IPS-11a (cell line): Measurements from ENCODE around the gene ST3GAL4.

ENCODE experiments used
- H3K4me3 ChIP-seq: one replicate; pipeline ENCODE4 v1.5.1; 2013; ENCODE audit warnings: low read depth, low read length, control low read depth

The ST3GAL4 gene

DNA sequence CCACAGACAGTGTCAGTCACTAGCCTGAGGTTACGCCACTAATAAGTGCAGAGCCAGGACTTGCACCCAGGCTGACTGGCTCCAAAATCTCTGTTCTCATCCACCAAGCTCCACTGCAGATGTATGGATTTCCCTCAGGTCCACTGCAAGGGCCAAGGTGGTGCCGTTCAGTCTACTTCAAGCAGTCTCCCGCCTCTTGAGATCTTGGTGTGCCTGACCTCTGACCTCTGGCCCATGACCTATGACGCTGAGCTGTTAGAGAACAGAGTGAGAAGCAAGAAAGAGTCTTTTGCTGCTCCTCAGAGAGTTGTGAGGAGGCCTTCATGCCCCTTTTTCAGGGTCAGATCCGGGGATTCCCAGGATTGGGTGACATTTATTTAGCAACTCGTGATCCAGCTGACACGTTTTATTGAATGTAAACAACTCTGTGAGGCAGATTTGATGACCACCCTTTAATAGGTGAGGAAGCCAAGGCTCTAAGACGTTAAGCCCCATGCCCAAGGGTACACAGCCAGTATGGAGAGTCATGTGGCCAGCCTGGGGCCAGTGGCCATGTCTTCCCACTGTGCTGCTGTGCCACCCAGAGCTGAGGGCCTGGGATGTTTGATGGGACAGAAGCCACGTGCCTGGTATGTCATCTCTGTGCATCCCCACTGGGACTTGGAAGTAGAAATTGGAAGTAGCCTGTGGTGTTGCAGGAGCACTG lies 26.4 kb upstream of the ST3GAL4 start:
- H3K4me3 ChIP-seq: no peak overlapping the region

DNA sequence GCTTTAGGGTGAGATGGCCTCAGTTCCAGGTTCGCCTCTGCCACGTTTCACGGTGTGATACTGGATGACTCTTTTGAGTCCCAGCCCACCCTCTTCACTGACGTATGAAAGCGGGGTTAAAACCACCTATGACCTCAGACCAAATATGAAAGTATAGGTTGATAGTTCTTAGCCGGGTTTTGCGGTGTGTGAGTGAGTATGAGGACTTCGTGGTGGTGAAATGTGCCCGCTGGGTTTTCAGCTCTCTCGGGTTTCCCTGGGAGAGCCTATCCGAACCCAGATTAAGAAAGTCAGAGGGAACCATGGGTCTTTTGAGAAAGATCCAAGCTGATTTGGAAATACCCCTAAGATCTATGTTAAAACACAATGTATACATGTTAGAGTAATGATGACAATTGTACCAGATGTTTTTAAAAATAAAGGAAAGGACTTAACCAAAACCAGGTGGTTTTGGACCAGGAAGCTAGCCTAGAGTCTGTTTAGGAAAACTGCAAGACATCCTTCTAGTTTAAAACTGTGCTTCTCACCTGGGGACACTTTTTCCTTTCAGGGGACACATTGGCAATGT lies 25.8 kb upstream of the ST3GAL4 start:
- H3K4me3 ChIP-seq: no peak overlapping the region

DNA sequence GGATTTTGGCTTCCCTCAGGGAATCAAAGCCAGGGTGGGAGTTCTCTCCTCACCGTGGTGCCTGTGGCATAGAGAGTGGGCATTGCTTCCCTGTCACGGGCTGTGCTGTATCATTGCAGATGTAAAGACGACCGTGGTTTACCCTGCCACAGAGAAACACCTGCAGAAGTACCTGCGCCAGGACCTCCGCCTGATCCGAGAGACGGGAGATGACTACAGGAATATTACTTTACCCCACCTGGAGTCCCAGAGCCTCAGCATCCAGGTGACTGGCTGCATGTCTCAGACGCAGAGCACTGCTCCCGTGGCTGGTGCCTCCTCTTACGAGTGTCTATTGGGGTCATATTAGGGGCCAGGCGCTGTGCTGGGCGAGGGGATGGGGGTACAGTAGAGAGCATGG lies 24.2 kb upstream of the ST3GAL4 start:
- H3K4me3 ChIP-seq: no peak overlapping the region

DNA sequence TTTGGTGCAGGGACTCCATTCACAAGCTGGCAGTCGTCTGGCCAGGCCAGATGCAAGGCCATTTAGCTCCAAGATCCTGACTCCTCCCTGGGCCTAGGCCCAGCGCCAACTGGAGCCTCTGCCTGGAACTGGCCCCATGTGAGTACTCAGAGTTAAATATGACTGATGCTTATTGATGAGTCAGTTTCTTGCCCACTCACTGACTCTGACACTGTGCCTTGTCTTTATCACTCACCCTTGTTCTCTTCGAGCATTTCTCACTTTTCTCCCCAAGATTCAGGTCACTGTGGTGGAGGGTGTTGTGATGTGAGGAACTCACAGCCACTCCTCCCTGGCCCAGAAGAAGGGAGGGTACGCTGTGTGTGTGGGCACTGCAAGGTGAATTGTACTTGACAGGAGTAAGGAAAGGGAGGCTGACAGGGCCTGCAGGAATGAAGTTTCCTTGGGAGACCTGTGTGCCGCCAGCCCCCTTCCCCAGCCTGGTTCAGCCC lies 23.2 kb upstream of the ST3GAL4 start:
- no peak overlapping the region for H3K4me3 ChIP-seq

DNA sequence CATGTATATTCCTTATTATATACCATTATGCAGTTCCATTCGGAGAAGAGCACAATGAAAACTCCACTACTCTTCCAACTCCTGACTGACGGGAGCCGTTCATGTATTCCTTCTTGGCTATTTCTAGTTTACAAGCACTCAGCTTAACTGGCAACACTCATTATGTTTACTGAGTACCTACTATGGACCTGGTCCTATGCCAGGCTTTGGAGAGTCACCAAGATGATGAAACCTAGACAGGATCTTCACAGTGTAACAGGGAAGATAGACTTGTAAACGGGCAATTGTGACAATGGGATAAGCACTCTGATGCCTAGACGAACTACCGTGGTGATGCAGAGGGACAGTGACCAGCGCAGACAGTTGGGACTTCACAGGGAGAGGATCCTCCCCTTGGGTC lies 22.3 kb upstream of the ST3GAL4 start:
- H3K4me3 ChIP-seq: no peak overlapping the region

DNA sequence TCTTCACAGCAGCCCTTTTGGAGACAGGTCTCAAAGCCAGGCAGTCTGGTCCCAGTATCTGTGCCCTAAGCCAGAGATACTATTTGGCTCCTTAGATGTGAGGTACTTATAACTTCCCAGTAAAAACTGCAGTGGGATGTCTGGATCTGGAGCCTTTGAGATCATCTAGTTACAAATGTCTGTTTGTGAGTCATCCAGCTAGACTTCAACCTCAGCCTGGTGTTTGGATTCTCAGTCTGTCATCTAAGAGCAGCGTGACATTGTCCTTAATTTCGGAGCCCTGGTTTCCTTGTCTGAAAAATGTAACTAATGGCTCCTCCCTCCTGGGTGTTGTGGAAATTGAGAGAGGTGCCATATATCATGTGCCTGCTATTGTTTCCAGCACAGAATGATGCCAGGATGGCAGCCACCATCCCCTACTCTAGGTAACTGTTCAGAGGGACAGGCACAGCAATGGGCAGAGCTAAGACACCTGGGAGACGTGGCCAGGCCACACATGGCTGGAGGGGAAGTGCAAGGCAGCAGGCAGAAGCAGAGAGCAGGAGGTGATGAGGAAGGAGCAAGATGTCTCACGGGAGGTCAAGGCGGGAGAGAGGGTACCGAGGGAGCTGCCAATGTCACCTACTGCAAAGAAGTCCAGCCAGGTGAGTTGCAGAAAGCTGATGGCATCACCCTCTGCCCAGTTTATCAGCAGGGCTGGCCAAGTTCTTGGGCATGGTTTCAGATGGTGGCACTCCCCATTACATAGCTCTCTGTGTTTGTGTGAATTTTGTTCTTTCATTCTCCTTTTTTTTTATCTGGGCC lies 20.6 kb upstream of the ST3GAL4 start:
- no peak overlapping the region for H3K4me3 ChIP-seq

DNA sequence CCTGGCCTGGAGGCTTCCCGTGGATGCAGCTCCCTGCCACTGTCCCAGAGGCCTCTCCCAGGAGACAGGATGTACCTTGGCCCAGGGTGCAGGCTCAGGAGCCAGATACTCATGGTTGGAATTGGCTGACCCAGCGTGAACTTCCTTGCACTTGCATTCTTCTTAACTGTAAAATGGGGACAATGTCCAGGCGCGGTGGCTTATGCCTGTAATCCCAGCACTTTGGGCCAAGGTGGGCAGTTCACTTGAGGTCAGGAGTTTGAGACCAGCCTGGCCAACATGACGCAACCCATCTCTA lies 20.1 kb upstream of the ST3GAL4 start:
- no peak overlapping the region for H3K4me3 ChIP-seq

DNA sequence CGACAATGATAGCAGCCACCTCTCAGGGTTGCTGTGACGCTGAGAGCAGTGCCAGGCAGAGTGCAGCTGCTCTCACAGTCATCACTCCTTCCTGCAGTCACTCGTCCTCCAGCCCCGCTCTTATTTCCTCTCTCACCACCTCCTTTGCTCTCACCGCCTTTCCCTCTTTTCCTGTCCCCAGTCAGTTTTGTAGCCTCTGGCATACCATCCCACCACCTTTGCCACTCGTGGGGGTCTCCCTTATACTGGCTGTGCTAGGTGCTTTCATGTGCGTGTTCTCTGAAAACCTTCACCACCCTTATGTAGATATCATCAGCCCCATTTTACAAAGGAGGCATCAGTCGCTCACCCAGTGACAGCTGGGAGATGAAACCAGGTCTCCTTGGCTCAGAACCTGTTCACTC lies 19.3 kb upstream of the ST3GAL4 start:
- no peak overlapping the region for H3K4me3 ChIP-seq

DNA sequence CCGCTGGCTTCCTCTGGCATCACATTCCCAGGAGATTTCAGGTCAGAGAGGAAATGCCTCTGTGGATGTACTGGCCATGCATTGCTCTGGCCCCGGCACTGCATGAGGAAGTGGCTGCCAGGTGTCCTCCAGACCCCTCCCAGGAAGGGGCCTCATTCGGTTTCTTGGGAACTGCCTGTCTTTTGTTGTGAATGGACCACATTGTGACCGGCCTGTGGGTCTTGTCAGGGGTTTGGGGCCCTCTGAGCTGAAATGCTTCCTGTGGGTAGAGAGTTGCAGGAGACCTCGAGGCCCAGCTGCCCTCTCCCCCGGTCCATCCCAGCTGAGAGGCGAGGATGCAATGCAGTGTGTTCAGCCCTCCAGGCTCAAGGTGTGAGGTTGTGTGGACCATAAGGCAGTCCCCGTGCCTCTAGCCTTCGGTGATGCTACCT lies 18.8 kb upstream of the ST3GAL4 start:
- no peak overlapping the region for H3K4me3 ChIP-seq

DNA sequence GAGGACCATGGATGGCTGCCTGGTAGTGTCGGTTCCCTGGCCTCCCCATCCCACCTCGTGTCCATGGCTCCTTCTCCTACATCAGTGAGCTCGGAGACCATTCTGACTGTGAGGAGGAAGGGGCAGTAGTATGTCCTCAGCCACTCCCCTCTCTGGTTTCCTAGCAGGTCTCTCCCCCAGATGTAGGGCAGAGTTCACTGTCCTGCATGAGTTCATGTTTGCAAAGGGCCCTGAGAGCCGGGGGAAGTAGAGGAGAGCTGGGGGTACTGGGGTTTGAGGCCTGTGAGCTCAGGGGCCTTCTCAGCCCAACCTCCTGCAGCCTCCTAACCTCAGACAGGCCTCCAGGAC lies 18.4 kb upstream of the ST3GAL4 start:
- no peak overlapping the region for H3K4me3 ChIP-seq

DNA sequence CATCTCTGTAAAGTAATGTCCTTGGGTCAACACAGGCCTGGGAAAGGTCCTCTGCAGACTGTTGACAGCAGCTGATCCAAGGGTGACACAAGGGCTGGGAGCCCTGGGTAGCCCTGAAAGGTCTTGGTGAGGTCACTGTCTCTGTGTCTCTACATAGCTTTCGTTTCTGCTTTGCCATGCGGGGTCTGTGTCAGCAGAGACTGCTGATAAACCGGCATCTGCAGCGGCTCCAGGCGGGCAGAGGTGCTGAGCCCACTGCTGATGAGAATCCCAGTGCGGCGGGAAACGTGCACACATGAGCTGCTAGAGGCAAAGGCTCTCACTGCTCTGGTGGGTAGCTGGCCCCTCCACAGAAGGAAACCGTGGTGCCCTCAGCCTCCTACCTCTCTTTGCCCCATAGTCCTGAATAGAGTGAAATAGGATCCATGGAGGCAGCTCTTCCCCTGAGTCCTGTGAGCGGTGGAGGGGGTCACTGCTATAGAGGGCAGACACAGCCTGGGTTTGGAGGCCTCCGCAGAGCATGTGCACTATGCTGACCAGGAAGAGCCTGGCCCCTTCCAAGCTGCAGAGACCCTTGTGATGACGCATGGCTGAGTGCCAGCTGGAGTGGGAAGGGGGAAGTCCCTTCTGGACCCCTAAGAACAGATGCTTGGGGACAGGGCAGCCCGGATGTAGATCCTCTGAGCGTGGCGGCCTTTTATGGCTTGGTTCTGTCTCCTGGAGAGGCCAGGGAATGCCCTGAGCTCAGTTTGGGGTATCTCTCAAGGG lies 17.8 kb upstream of the ST3GAL4 start:
- no peak overlapping the region for H3K4me3 ChIP-seq

DNA sequence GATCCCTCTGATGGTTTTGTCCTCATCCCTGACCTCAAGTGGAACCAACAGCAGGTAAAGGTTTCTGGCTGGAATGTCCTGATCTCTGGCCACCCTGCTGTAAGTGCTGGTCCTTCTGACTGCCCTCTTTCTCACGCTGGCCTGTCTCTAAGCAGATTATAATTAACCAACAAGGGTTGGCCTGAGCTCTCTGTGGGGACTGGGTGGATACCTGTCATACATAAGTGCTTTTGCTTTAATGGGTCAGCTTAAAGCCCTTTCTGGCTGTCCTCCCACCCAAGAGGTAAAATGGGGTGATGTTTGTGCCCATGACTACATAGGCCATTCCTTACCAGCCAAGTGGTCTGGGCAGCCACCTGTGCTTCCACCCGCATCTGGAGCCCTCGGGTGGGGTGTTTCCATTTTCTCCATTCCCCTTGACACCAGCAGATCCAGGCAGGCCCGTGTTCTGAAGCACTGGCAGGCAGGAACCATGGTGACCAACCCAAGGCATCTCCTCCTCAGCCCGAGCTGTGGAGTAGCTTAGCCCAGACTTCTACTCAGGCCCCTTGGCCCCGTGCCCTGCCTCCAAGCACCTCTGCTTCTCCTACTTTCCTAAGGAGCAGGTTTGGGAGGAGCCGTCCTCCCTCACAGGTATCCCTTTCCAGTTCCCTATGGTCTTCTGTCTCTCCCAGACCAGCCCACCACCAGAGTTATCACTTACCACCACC lies 17.0 kb upstream of the ST3GAL4 start:
- H3K4me3 ChIP-seq: no peak overlapping the region

DNA sequence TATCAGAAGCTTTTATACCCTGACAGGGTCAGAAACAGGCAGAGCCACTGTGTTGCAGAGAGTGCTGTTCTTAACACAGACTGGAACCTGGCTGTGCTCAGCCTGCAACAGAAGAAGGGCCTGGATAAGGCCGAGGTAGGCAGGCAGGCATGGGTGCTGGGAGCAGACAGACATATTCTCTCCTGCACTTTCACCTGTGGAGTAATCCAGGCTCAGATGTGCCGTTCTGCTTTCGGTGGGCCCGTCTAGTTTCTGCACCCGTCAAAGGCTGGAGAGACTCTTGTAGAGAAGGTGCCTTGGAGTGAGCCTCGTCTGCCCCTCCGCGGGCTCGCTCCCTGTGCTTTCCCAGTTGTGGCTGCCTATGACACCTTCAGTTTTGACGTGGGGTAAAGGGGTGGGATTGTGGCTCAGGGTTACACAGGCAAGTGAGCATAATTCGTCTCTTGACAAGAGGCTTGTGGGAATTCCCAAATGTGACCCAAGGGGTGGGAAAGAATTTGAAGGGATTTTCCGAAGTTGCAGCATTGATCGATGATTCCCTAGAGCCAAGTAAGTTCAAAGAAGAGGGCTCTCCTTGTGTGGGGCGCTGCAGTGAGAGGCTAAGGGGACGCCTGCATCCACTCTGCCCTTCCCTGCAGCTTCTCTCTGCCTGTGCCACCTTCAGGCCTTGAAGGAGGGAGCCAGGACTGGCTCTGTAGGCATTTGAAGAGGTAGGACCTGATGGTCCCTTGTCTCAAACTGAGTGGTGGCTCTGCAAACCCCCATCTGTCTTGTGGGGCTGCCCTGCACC lies 16.2 kb upstream of the ST3GAL4 start:
- H3K4me3 ChIP-seq: no peak overlapping the region

DNA sequence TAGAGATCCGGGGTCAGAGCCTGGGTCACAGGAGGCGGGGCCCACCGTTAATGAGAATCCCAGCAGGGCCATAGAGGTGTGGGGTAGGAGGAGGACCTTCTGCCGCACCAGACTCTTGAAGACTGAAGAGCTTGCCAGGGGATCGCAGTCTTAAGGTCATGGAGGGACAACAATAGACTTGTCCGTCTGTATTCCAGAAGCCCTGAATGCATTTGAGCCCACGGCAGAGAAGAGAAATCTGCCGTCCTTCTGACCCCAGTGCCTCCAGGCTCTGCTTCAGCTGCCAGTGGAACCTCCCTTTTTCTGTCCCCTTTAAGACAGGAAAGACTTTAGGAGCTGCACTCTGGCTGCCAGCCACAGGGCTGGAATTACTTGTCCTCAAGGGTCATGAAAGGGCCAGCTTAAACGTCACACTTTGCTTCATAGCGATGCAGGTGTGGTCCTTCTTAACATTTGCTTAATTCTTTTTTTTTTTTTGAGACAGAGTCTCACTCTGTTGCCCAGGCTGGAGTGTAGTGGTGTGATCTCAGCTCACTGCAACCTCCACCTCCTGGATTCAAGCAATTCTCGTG lies 15.5 kb upstream of the ST3GAL4 start:
- H3K4me3 ChIP-seq: no peak overlapping the region

DNA sequence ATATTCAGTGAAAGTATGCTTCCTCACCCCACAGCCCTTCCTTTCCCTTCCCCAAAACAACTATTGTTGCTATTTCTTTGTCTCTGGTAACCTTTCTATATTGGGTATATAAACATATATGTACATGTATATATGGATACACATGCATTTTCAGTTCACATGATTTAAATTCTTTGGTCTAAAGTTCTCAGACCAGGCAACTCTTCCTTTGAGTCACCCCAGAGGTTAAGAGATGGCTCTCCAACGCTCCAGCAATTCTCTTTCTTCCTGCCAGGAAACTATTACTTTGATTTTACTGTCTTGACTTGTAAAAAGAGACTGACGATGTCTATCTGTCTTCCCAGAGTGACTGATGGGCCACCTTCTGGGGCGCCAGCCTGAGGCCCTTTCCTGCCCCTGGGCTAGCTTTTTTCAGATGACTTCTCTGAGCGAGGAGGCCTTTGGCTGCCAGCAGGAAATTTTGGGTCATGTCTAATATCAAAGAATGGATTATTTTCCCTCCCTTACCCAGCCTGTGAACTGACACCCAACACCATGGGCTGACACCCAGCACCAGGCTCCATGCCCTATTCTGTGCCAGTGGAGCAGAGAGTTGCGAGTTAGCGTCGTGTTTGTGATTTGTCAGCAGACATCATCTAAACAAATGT lies 14.4 kb upstream of the ST3GAL4 start:
- no peak overlapping the region for H3K4me3 ChIP-seq

DNA sequence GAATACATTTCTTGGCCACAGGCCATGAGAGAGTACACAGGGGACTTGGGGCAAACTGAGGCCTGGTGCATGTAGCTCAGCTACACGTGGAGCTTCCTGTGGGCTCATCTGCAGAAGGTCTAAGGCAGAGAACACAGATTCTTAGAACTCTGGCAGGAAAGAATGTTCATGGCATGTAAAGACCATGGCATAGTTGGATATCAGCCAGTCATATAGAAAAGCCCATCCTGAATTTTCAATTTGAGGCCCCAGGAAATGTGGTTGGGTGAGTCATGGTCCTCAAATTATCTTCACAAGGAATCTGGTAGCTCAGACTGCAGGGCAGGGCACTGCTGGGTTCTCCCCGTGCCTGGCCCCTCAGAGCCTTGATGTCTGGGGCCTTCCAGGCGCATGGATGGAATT lies 13.7 kb upstream of the ST3GAL4 start:
- no peak overlapping the region for H3K4me3 ChIP-seq

DNA sequence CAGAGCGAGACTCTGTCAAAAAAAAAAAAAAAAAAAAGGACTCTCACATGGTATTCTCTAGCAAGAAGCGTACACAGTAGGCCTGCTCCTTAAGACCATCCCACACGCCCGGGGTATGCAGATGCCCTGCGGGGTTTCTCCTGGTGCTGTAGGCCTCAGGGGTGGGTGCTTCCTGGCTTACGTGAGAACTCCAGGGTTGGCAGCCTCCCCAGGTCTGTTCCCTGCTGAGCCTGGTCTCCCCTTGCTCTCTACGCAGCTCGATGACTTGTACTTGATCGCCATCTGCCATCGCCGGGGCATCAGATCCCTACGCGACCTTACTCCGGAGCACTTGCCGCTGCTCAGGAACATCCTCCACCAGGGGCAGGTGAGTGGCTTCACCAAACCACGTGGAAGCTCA lies 12.4 kb upstream of the ST3GAL4 start:
- no peak overlapping the region for H3K4me3 ChIP-seq

DNA sequence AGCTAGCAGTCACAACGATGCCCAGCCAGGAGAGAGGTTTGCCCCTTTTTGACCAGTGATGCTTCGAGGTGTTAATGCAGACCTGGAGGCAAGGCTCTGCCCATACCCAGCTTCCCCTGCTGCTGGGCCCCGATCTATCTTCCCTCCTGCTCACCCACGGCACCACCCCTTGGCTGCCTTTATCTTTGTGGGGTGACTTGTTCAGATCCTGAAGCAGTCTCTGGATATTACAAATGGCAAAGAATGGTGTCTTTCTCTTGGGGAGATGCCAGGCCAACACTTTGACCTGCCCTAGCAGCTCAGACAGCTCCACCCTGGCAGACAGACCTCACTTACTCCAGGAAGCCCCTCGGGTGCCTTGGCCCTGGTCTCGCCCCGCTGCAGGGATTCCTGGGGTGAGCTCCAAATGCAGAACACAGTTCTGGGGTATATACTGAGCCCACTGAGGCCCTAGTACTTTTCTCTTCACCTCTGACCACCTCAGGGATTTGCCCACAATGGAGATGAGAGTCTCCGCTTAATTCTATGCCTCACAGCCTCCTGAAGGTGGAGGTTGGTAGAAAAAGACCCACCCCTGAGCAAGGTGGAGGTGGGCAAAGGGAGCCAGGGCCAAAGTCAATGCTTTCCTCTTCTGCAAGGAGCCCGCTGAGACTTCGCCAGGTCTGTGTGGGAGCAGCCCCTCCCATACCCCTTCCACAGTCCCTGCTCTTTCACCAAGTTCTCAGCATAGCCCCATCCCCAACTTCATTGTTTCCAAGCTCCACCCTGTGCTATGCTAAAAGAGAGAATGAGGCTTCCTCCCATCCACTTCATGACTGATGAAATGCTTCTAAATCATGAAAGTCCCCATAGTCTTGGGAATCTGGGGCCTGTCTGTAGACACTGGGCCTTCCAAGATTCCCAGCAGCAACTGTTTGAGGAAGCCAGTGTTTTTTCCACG lies 11.1 kb upstream of the ST3GAL4 start:
- no peak overlapping the region for H3K4me3 ChIP-seq
